ENCODE results near the gene HAVCR2. TPM values are rescaled to one million over a fixed set of nuclear protein-coding genes. Genes with fewer than 3 reads are reported as not detected.

The HAVCR2 gene
- total and polyA plus RNA-seq, 9 of the 15 experiments (the other 6 are each of a cell fraction or from before 2014, with no cell fraction given) = 0.04 to 0.11 (median 0.06) TPM; not detected in 5

GRCh38 chr5:157143127-157143971 lies 34.5 kb upstream of the HAVCR2 start (continued):
- TF ChIP-seq STAT6 (CRISPR knock-in tag; IDR thresholded peaks at IDR 0.05) = no peak
- peak; percentile 35; the same call in 1 of the 2 replicates for TF ChIP-seq BRD4 (IDR thresholded peaks at IDR 0.05)
- TF ChIP-seq ZNF239 (CRISPR knock-in tag; IDR thresholded peaks at IDR 0.05) = no peak

GRCh38 chr5:157142317-157143126 lies 33.7 kb upstream of the HAVCR2 start, which contains the start of gene MED7:
Gene MED7 (minus strand): TSS chr5:157142865. CDS start chr5:157139431, 3,434 bp downstream.
- FAIRE-seq (peak; percentile 99), ATAC-seq (peak; percentile 99), DNase-seq (ENCODE audit: extremely low read depth in 1 of 4, low spot score in 3 of 4) (peak; percentile 97 to 98 (median 98))
- Histone ChIP-seq H3K9ac (ENCODE audit: insufficient read depth in 1 of 2, low read depth in 2 of 2, low read length in 2 of 2) (peak within 1 kb of the TSS; percentile 95 to 99), H3K9me3 (replicated peaks; ENCODE audit: control insufficient read depth, insufficient read depth, low read depth, low read length) (peaks cover 3% of the 10 kb centered on the region; the same call in 1 of the 2 replicates), H3K27me3 (ENCODE audit: control insufficient read depth in 2 of 2, insufficient read depth in 2 of 2, low read length in 2 of 2) (no peaks in the 10 kb centered on the region), H2AFZ (ENCODE audit: low read depth, low read length) (peak within 1 kb of the TSS; percentile 98), H3K4me2 (ENCODE audit: insufficient read depth, low read length) (peak within 1 kb of the TSS; percentile 82), H3K36me3 (ENCODE audit: control insufficient read depth, insufficient read depth, low read length) (peaks cover 19% of the 10 kb centered on the region; the same call in 2 of the 3 replicates), H4K20me1 (replicated peaks; ENCODE audit: control insufficient read depth, insufficient read depth, low read length) (no peaks in the 10 kb centered on the region), H3K27ac (ENCODE audit: extremely low read depth, low read depth, low read length) (peak within 1 kb of the TSS; percentile 94), H3K9me1 (ENCODE audit: control insufficient read depth, insufficient read depth, low read length) (no peaks in the 10 kb centered on the region), H3K4me3 (peak within 1 kb of the TSS; percentile 80), H3K4me1 (replicated peaks in 1 of 2; ENCODE audit: control insufficient read depth in 2 of 2, insufficient read depth in 2 of 2, low read length in 2 of 2) (peaks cover 5 to 8% of the 10 kb centered on the region in 2 experiments), H3K79me2 (ENCODE audit: control insufficient read depth, insufficient read depth, low read length) (peaks cover 23% of the 10 kb centered on the region)
- ChIA-PET CTCF (ENCODE audit: low intra/inter-chr PET ratio) (no interaction called here), POLR2A (interaction anchor here (0.6 to 1.7 kb wide), 7 partner anchors 26 to 367 kb away, joined by 3 to 8 read pairs (median 3); no protein-coding TSS in a partner anchor)
- under 1% methylated on average over 27 of the region's 48 CpGs for WGBS (ENCODE audit: insufficient coverage, low coverage, missing lambda C conversion rate)
- intact Hi-C loops (cut with micrococcal nuclease) = loop anchor here (10.0 kb wide), 1 partner anchor 602 kb away; the partner anchor contains the start of gene LSM11
- TSS peak; percentile 74 for BruUV-seq (replicated peaks)
- in situ Hi-C loops (cut with MboI) = no loop called here
- peak; percentile 90 for TF ChIP-seq CBX1 (IDR thresholded peaks at IDR 0.05; ENCODE audit: low read depth)
- TF ChIP-seq FOSL1 (tag; conservative IDR thresholded peaks at IDR 0.05) = no peak
- no peak for TF ChIP-seq SLC30A9 (CRISPR knock-in tag; IDR thresholded peaks at IDR 0.05)
- no peak for TF ChIP-seq TCF7 (IDR thresholded peaks at IDR 0.05; ENCODE audit: borderline replicate concordance)
- TF ChIP-seq GABPB2 (CRISPR knock-in tag; conservative IDR thresholded peaks at IDR 0.05) = no peak
- no peak for TF ChIP-seq PCBP2 (IDR thresholded peaks at IDR 0.05; ENCODE audit: low read depth, low read length, poor library complexity, severe bottlenecking)
- TF ChIP-seq E2F4 (CRISPR knock-in tag; IDR thresholded peaks at IDR 0.05; ENCODE audit: low read depth) = no peak
- no peak for TF ChIP-seq SREBF2 (CRISPR knock-in tag; IDR thresholded peaks at IDR 0.05)
- no peak for TF ChIP-seq POLR3A (IDR thresholded peaks at IDR 0.05; ENCODE audit: borderline replicate concordance, extremely low read depth, insufficient read depth, insufficient read length)

Data from K562 (cell line).